Activated CD4-positive, CD25-positive, alpha-beta regulatory T cell treated with anti-CD3 and anti-CD28 coated beads, Interleukin-2, amount 50 U/mL, for 72 hours (primary cell): ENCODE data around the gene SEMA5B.

ENCODE experiments used
- DNase-seq: peaks from one replicate; pipeline ENCODE4 v3.0.0; 2021

Gene SEMA5B

DNA sequence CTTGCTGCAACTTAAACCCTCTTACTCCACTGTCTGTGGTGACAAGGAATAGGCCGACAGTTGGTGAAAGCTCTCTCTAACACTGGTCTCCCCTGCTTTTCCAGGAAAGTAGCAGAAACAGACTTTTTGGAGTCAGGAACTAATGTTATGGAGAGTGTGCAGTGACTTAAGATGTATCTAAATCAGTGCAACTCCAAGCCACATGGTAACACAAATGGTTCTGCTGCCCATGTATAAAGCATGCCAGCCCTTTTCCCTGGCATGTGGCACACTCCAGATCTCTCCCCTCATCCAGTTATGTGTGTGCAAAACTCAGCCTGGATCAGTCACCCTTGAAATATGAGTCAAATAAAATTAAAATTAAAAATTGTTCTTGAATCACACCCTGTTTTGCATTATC is 55.4 kb downstream of the SEMA5B start:
- DNase-seq, result no peak

GRCh38 chr3:122969585-122970469 is 57.7 kb downstream of the SEMA5B start:
- no peak for DNase-seq

DNA sequence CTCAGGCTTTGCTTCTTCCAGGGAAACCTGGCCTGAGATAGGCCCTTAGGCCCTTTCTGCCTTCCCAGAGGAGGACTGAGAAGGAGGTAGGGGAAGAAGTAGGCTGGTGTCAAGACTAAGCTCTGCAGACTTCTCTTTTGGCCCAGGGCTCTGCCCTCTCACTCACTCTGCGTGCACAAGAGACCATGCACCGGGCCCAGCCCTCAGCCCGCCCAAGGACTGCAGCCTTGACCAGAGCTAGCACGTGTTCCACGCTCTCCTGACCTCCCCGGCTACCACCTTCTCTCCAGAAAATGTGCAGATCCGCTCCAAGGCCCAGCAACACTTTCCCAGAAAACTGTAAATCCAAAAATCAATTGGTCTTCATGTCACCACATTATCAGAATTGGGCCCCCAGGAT is 59.8 kb downstream of the SEMA5B start:
- DNase-seq, result no peak

GRCh38 chr3:122967356-122967755 is 60.2 kb downstream of the SEMA5B start:
- no peak for DNase-seq

- DNase-seq, result no peak
Observed at GRCh38 chr3:122966045-122966444, 61.5 kb downstream of the SEMA5B start.

- no peak for DNase-seq
Observed at GRCh38 chr3:122964811-122965210, 62.8 kb downstream of the SEMA5B start.

- DNase-seq, result no peak
Observed at GRCh38 chr3:122962149-122962548, 65.4 kb downstream of the SEMA5B start.

- no peak for DNase-seq
Observed at GRCh38 chr3:122961146-122961545, 66.4 kb downstream of the SEMA5B start.

GRCh38 chr3:122960652-122961051 is 66.9 kb downstream of the SEMA5B start:
- DNase-seq, result no peak

- no peak for DNase-seq
Observed at GRCh38 chr3:122959339-122959738, 68.2 kb downstream of the SEMA5B start.

DNA sequence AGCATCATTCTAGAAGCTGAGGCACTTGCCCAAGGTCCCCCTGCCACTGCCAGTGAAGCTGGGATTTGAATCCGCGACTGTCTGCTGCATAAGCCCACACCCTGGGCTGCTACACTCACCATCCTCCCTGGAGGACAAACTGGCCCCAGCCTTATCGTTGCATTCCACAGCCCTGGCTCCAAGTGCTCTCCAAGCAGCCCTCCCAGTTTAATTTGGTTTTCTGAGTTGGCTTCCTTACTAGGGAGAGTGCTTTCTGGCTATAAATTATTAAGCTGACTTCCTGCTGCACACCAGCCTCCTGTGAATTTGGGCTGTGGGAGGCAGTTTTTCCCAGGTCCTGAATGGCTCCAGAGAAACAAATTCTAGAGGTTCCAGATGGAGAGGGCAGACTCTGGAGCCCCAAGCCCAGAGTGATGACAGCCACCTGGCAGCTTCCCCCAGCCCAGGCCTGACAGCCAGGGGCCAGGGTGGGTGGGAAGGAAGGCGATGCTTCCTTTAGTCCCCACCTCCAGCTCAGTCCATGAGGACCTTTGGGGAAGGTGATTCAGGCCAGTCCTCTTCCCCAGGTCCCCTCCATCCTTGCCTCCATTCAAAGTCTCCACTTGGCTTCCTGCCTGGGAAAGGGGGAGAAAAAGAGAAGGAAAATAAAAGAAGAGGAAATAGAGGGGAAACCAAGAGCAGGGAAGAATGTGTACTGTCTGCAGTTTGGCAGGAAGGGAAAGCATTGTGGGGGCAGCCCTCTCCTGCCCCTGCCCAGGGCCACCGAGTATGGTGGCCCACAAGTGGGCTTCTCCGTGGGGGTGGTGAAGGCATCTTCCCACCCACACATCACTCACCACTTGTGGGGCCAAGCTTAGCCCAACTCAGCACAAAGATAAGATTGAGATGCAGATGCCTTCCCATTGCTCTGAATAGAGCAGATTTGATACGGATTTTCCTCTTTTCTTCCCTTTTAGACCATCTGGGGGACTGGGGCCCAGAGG is 69.6 kb downstream of the SEMA5B start:
- DNase-seq, result no peak

GRCh38 chr3:122956693-122957455 is 70.7 kb downstream of the SEMA5B start:
- DNase-seq, result no peak

- DNase-seq, result no peak
Observed at GRCh38 chr3:122955916-122956692, 71.5 kb downstream of the SEMA5B start.

DNA sequence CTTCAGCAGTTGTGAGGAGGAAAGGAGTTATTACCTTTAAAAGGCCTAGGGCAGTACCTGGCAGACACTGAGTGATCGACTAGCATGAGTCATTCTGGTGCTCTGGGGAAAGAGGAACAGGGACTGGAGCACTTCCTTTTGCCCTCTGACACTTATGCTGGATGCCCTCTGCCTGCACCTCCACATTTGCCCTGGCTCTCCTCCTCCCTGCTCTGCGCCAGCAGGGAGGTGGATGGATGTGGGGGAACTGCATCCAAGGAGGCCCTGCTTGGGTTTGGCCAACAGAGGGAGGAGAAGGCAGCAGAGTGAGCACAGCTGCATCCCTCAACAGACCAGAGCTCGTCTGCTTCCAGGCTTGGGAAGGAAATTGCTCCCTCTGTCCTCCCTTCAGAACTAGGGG is 75.0 kb downstream of the SEMA5B start:
- DNase-seq, result no peak

DNA sequence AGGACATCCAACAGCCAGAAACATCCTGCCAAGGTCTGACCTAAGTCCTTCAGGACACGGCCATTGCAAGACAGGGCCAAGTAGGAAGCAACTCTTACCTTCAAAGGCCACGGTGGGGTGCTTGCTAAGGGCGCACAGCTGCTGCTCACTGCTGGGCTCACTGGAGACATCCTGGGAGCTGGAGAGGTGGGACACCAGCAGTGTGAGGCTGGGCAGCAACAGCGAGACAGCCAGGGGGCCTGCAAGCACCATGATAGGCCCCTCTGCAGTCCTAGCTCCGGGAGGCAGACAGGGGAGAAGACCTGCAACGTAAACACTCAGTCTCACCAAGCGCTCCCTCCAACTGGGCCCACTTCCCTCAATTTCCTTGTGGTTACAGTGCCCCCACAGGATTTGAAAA is 79.2 kb downstream of the SEMA5B start:
- no peak for DNase-seq

DNA sequence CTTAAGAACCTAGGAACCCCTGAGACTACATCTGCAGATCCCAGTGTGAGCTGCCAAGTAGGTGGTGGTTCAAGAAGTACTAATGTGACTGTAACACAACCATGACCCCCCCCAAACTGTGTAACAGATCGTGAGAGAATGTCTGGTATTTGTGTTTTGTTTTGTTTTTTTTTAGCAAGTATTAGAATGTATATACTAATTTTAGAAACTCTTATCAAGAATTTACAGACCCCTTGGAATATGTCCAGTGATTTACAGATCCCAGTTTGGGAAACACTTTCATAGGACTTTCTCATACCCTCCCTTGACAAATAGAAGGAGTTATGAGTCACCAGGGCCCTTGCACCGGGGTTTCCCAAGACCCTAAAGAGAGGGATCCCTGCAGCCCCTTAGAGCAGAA is 79.8 kb downstream of the SEMA5B start:
- DNase-seq, result no peak

DNA sequence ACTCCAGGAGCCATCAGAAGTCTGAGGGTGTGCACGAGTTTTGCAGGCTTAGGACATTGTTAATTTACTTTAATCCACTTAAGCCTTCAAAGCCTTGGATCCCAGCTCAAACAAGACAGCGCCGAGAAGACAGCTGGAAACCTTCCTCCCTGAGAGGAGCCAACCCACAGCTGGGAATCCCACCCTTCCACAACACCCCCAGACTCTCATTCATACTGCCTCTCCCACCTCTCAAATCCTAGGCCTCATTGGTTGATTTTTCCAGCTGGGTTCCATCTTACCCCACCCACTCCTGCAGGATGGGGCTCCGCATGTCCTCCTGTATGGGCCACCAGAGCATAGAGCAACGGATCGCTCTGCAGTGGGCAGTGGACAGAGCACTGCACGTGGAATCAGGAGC is 80.4 kb downstream of the SEMA5B start:
- DNase-seq, result no peak

DNA sequence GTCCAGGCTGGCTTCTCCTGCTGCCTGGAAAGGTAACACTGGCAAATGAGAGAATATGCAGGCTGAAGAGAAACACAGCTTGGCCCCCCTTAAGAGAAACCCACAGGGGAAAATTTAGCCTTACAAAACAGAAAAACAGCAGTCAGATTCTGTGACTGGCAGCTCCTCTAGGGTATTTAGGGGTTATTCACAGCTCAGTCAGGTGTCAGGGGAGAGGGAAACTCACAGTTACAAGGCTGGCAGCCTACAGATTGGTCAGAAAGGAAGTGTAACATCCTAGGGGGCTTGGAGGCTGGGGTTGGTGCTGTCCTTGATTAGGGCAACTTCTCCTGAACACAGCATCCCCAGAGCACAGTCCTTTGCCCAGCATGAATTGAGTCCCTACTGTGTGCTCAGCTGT is 81.4 kb downstream of the SEMA5B start:
- no peak for DNase-seq

DNA sequence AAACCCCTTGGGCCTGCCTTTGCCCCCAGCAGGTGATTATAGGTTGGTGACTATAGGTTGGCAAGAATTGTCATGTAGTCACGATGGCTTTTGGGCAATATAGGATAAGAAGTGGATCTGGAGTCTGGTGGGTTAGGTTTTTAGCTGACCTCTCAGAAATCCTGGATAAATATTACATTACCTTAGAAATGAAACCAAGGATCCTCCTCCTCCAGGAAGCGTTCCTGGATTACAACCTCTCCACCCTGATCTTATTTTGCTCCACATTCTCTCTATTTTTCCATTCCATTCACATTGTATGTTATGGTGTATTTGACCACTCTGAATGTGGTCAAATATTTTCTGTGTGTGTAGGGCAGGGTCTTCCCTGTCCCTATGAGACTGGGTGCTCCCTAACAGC is 82.3 kb downstream of the SEMA5B start:
- DNase-seq, result no peak

DNA sequence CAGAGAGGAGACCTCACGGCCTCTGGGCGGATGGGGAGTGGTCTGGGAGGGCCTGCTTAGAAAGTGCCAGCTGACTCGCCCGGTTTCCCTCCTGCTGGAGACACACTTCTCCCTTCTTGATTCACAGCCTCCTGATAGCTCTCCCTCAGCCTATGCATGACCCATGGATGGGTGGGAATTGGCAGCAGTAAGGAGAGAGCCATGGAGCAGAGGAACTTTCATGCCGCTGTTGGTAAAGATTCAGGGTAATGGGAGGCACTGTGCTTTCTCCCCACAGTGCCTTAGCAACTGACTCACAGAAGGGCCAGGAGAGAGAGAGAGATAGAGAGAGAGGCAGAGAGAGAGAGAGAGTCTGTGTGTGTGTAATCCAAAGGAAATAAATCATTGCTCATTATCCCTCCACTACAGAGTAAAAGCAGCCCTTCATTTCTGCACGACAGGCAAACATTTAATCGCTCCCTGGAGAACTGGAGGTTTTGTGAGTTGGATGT is 82.8 kb downstream of the SEMA5B start:
- DNase-seq, result no peak

DNA sequence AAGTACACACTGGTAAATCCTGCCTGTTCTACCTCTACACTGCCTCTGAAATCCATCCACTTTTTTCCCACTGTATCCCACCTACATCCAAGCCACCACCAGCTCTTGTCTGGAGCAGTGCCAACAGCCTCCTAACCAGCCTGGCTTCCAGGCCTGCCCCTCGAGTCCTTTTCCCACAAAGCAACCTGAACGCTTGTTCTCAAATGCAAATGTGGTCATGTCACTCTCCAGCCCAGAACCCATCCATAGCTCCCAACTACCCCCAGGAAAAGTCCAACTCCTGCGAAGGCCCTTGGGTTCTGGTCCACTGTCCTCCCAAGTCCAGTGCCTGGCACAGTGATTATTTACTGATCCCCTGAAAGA is 83.8 kb downstream of the SEMA5B start:
- DNase-seq, result no peak
